WTC11 (cell line): Measurements from ENCODE around the gene OTOGL. TPM values are rescaled to one million over a fixed set of nuclear protein-coding genes. Genes with fewer than 3 reads are reported as not detected.

Source experiments
- ATAC-seq: fragments of 200-7000 bp; cut with Tn5 transposase; 2 replicates; pipeline ENCODE4 v1.10.0; 2021; ENCODE audit warnings: mild to moderate bottlenecking, moderate library complexity
- CTCF ChIA-PET: fragments of 300-600 bp; sonication (Branson Sonifier 250); formaldehyde crosslinking; loops from one replicate; lab custom pipeline; 2021; ENCODE audit warnings: antibody characterized with exemption; lab: Charles Lee
- POLR2A ChIA-PET: fragments of 350-600 bp; sonication (Branson Sonifier 250); formaldehyde crosslinking; loops from one replicate; lab custom pipeline; 2021; ENCODE audit warnings: antibody characterized with exemption; lab: Charles Lee
- DNase-seq: peaks from one replicate; pipeline ENCODE4 v3.0.0; 2021; ENCODE audit warnings: low spot score
- H3K27ac Mint-ChIP-seq: 2 replicates; pipeline ENCODE4 v1.8.0; 2021; ENCODE audit warnings: mixed read lengths
- H3K27me3 Mint-ChIP-seq: 2 replicates; pipeline ENCODE4 v1.8.0; 2021; ENCODE audit warnings: low read depth, mild to moderate bottlenecking, moderate library complexity, mixed read lengths
- H3K36me3 Mint-ChIP-seq: 2 replicates; pipeline ENCODE4 v1.8.0; 2021; ENCODE audit warnings: mixed read lengths
- H3K4me1 Mint-ChIP-seq: 2 replicates; pipeline ENCODE4 v1.8.0; 2022; ENCODE audit warnings: mixed read lengths
- H3K4me3 Mint-ChIP-seq: 2 replicates; pipeline ENCODE4 v1.8.0; 2021; ENCODE audit warnings: mild to moderate bottlenecking, moderate library complexity, mixed read lengths
- H3K9me3 Mint-ChIP-seq: 2 replicates; pipeline ENCODE4 v1.8.0; 2021; ENCODE audit warnings: mixed read lengths
- ATF3 ChIP-seq: sonication (generic); formaldehyde crosslinking; conservative IDR thresholded peaks from 2 replicates; pipeline ENCODE4 v1.8.1; 2022; ENCODE audit warnings: mild to moderate bottlenecking, missing genetic modification reagents
- CREB1 ChIP-seq: sonication (generic); formaldehyde crosslinking; IDR thresholded peaks from 2 replicates; pipeline ENCODE4 v1.8.0; 2023; ENCODE audit warnings: mild to moderate bottlenecking, missing genetic modification reagents
- GRHL2 ChIP-seq: fragments of 250-450 bp; sonication (Bioruptor Pico); IDR thresholded peaks from 2 replicates; pipeline ENCODE4 v1.8.0; 2022; ENCODE audit warnings: mild to moderate bottlenecking, moderate library complexity; ENCODE audit not compliant: insufficient replicate concordance, severe bottlenecking
- GTF2I ChIP-seq: fragments of 250-450 bp; sonication (Bioruptor Pico); conservative IDR thresholded peaks from 2 replicates; pipeline ENCODE4 v1.4.0; 2021; ENCODE audit warnings: mild to moderate bottlenecking
- IRF2 ChIP-seq: sonication (generic); formaldehyde crosslinking; IDR thresholded peaks from 2 replicates; pipeline ENCODE4 v1.8.0; 2022; ENCODE audit warnings: low read depth, missing genetic modification reagents, borderline replicate concordance
- NFYB ChIP-seq: sonication (generic); formaldehyde crosslinking; conservative IDR thresholded peaks from 2 replicates; pipeline ENCODE4 v1.8.0; 2022; ENCODE audit warnings: low read depth, missing genetic modification reagents
- OVOL2 ChIP-seq: fragments of 250-450 bp; sonication (Bioruptor Pico); IDR thresholded peaks from 2 replicates; pipeline ENCODE4 v1.9.0; 2021; ENCODE audit warnings: mild to moderate bottlenecking, borderline replicate concordance
- PRRX2 ChIP-seq: fragments of 250-450 bp; sonication (Bioruptor Pico); IDR thresholded peaks from 2 replicates; pipeline ENCODE4 v1.8.0; 2021; ENCODE audit warnings: mild to moderate bottlenecking
- SMAD3 ChIP-seq: sonication (generic); formaldehyde crosslinking; IDR thresholded peaks from 2 replicates; pipeline ENCODE4 v1.8.0; 2022; ENCODE audit warnings: missing genetic modification reagents, mild to moderate bottlenecking, borderline replicate concordance
- SP1 ChIP-seq: sonication (generic); formaldehyde crosslinking; conservative IDR thresholded peaks from 2 replicates; pipeline ENCODE4 v1.8.1; 2022; ENCODE audit warnings: missing genetic modification reagents
- TEAD1 ChIP-seq: sonication (generic); formaldehyde crosslinking; IDR thresholded peaks from 2 replicates; pipeline ENCODE4 v1.8.0; 2022; ENCODE audit warnings: mild to moderate bottlenecking, missing genetic modification reagents
- TP53 ChIP-seq: sonication (generic); formaldehyde crosslinking; IDR thresholded peaks from 2 replicates; pipeline ENCODE4 v1.8.1; 2023; ENCODE audit warnings: mild to moderate bottlenecking, missing genetic modification reagents
- USF2 ChIP-seq: sonication (generic); formaldehyde crosslinking; IDR thresholded peaks from 2 replicates; pipeline ENCODE4 v1.8.1; 2023; ENCODE audit warnings: mild to moderate bottlenecking, missing genetic modification reagents, moderate library complexity
- ZNF121 ChIP-seq: sonication (generic); formaldehyde crosslinking; IDR thresholded peaks from 2 replicates; pipeline ENCODE4 v1.8.0; 2023; ENCODE audit warnings: missing genetic modification reagents
- ZNF512 ChIP-seq: sonication (generic); formaldehyde crosslinking; IDR thresholded peaks from 2 replicates; pipeline ENCODE4 v1.8.1; 2022; ENCODE audit warnings: missing genetic modification reagents, borderline replicate concordance
- total RNA-seq: library from RNA; stranded (reverse); gene quantifications from 3 replicates; pipeline ENCODE4 v1.2.3, GENCODE V29; 2021
- TF ChIP-seq, protein P1 (sequence below): sonication (generic); formaldehyde crosslinking; IDR thresholded peaks from 2 replicates; pipeline ENCODE4 v1.8.1; 2023; ENCODE audit warnings: mild to moderate bottlenecking, moderate library complexity, missing genetic modification reagents
- TF ChIP-seq, protein P2 (sequence below): fragments of 250-450 bp; sonication (Bioruptor Pico); IDR thresholded peaks from 2 replicates; pipeline ENCODE4 v1.9.0; 2021; ENCODE audit warnings: mild to moderate bottlenecking
- TF ChIP-seq, protein P3 (sequence below): sonication (generic); formaldehyde crosslinking; IDR thresholded peaks from 2 replicates; pipeline ENCODE4 v1.8.0; 2023; ENCODE audit warnings: missing genetic modification reagents, mild to moderate bottlenecking, borderline replicate concordance
- TF ChIP-seq, protein P4 (sequence below): sonication (generic); formaldehyde crosslinking; IDR thresholded peaks from 2 replicates; pipeline ENCODE4 v1.8.0; 2023; ENCODE audit warnings: missing genetic modification reagents

OTOGL gene
- total RNA-seq, 1 experiment from 2014 or later: 0.55 TPM

DNA sequence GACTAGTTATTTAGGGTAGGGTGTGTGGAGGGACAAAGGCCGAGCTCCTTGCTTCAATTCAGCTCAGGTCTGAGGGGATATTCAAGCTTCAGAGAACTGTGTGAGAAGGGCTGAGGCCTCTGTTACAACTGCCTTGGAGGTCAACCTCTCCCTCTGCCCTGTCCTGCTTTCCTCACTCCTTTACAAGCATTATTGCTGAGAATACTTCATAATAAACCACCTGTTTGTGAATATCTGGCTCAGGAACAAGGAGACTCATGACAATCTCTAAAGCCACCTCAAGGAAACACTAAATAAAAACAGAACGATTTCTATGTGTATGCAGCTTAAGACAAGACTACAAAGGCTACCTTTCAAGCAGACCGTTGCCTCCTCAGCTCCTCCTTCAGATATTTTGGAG lies 21.7 kb downstream of the OTOGL start:
- peaks cover 10% of the 10 kb centered on the region for H3K4me1 Mint-ChIP-seq
- H3K9me3 Mint-ChIP-seq: no peaks in the 10 kb centered on the region
- no peaks in the 10 kb centered on the region for H3K27me3 Mint-ChIP-seq
- TF ChIP-seq PRRX2 (no peak), TEAD1 (CRISPR knock-in tag) (no peak)
- TF ChIP-seq, protein P1, sequence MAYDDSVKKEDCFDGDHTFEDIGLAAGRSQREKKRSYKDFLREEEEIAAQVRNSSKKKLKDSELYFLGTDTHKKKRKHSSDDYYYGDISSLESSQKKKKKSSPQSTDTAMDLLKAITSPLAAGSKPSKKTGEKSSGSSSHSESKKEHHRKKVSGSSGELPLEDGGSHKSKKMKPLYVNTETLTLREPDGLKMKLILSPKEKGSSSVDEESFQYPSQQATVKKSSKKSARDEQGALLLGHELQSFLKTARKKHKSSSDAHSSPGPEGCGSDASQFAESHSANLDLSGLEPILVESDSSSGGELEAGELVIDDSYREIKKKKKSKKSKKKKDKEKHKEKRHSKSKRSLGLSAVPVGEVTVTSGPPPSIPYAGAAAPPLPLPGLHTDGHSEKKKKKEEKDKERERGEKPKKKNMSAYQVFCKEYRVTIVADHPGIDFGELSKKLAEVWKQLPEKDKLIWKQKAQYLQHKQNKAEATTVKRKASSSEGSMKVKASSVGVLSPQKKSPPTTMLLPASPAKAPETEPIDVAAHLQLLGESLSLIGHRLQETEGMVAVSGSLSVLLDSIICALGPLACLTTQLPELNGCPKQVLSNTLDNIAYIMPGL: no peak
- DNase-seq (no peak), ATAC-seq (no peak)
- POLR2A ChIA-PET: no interaction called here
- CTCF ChIA-PET: interaction anchor here (0.6 kb wide), 1 partner anchor 430 kb away, joined by 4 read pairs; the partner anchor contains the start of gene PAWR
- H3K27ac Mint-ChIP-seq: no peak overlapping the region
- no peaks in the 10 kb centered on the region; the same call in 1 of the 2 replicates for H3K36me3 Mint-ChIP-seq
- H3K4me3 Mint-ChIP-seq: no peak overlapping the region

- no peaks in the 10 kb centered on the region for H3K9me3 Mint-ChIP-seq
- TF ChIP-seq IRF2 (no peak), USF2 (CRISPR knock-in tag) (no peak)
- TF ChIP-seq, all 79 proteins: peak for 0
- Mint-ChIP-seq H3K4me3 (no peak overlapping the region), H3K4me1 (peaks cover 10% of the 10 kb centered on the region), H3K27me3 (no peaks in the 10 kb centered on the region), H3K27ac (no peak overlapping the region), H3K36me3 (no peaks in the 10 kb centered on the region)
- no peak for DNase-seq
- CTCF ChIA-PET: no interaction called here
- POLR2A ChIA-PET: no interaction called here
- ATAC-seq: no peak
Measured at GRCh38 chr12:80121661-80122060, 22.3 kb downstream of the OTOGL start.

DNA sequence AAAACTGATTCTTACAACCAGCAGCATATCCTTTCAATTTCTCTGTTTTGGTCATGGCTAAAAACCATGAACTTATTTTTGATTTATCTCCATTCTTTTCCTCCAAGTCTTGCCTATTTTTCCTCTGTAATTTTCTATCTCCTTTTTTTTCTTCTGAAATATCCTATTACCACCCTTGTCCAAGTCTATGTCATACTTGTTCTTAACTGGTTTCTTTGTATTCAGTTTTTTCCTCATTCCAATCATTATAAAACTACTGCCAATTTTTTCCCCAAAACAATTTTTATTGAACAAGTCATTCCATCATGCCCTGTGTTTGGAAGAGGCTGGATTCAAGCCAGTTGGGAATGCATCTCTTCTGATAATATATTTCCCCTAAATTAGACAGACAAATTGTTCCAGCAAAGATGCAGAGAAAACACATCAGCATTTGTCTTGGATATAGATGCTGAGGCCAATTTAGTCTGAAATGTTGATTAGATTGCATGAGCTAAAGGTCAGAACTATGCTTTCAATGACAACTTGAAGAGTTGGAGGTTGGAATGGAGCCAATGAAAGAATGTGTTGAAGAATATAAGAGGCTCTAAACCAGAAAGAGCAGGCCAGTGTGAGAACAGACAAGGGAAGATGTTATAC lies 30.7 kb downstream of the OTOGL start:
- Mint-ChIP-seq H3K4me1 (no peaks in the 10 kb centered on the region), H3K9me3 (peaks cover 29% of the 10 kb centered on the region), H3K27ac (no peak overlapping the region), H3K27me3 (no peaks in the 10 kb centered on the region; the same call in 1 of the 2 replicates), H3K4me3 (no peak overlapping the region), H3K36me3 (peaks cover 22% of the 10 kb centered on the region)
- CTCF ChIA-PET: no interaction called here
- no peak for DNase-seq
- ATAC-seq: no peak
- POLR2A ChIA-PET: no interaction called here
- TF ChIP-seq ATF3 (no peak), ZNF512 (no peak), CREB1 (CRISPR knock-in tag) (no peak), NFYB (CRISPR knock-in tag) (no peak), OVOL2 (CRISPR knock-in tag) (no peak), SMAD3 (CRISPR knock-in tag) (no peak), ZNF121 (CRISPR knock-in tag) (no peak), TP53 (CRISPR knock-in tag) (no peak), GTF2I (CRISPR knock-in tag) (no peak), SP1 (CRISPR knock-in tag) (no peak), GRHL2 (no peak)
- TF ChIP-seq, protein P2, sequence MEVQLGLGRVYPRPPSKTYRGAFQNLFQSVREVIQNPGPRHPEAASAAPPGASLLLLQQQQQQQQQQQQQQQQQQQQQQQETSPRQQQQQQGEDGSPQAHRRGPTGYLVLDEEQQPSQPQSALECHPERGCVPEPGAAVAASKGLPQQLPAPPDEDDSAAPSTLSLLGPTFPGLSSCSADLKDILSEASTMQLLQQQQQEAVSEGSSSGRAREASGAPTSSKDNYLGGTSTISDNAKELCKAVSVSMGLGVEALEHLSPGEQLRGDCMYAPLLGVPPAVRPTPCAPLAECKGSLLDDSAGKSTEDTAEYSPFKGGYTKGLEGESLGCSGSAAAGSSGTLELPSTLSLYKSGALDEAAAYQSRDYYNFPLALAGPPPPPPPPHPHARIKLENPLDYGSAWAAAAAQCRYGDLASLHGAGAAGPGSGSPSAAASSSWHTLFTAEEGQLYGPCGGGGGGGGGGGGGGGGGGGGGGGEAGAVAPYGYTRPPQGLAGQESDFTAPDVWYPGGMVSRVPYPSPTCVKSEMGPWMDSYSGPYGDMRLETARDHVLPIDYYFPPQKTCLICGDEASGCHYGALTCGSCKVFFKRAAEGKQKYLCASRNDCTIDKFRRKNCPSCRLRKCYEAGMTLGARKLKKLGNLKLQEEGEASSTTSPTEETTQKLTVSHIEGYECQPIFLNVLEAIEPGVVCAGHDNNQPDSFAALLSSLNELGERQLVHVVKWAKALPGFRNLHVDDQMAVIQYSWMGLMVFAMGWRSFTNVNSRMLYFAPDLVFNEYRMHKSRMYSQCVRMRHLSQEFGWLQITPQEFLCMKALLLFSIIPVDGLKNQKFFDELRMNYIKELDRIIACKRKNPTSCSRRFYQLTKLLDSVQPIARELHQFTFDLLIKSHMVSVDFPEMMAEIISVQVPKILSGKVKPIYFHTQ (CRISPR knock-in tag): no peak
- TF ChIP-seq, protein P3, sequence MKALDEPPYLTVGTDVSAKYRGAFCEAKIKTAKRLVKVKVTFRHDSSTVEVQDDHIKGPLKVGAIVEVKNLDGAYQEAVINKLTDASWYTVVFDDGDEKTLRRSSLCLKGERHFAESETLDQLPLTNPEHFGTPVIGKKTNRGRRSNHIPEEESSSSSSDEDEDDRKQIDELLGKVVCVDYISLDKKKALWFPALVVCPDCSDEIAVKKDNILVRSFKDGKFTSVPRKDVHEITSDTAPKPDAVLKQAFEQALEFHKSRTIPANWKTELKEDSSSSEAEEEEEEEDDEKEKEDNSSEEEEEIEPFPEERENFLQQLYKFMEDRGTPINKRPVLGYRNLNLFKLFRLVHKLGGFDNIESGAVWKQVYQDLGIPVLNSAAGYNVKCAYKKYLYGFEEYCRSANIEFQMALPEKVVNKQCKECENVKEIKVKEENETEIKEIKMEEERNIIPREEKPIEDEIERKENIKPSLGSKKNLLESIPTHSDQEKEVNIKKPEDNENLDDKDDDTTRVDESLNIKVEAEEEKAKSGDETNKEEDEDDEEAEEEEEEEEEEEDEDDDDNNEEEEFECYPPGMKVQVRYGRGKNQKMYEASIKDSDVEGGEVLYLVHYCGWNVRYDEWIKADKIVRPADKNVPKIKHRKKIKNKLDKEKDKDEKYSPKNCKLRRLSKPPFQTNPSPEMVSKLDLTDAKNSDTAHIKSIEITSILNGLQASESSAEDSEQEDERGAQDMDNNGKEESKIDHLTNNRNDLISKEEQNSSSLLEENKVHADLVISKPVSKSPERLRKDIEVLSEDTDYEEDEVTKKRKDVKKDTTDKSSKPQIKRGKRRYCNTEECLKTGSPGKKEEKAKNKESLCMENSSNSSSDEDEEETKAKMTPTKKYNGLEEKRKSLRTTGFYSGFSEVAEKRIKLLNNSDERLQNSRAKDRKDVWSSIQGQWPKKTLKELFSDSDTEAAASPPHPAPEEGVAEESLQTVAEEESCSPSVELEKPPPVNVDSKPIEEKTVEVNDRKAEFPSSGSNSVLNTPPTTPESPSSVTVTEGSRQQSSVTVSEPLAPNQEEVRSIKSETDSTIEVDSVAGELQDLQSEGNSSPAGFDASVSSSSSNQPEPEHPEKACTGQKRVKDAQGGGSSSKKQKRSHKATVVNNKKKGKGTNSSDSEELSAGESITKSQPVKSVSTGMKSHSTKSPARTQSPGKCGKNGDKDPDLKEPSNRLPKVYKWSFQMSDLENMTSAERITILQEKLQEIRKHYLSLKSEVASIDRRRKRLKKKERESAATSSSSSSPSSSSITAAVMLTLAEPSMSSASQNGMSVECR (CRISPR knock-in tag): no peak
- TF ChIP-seq, protein P4, sequence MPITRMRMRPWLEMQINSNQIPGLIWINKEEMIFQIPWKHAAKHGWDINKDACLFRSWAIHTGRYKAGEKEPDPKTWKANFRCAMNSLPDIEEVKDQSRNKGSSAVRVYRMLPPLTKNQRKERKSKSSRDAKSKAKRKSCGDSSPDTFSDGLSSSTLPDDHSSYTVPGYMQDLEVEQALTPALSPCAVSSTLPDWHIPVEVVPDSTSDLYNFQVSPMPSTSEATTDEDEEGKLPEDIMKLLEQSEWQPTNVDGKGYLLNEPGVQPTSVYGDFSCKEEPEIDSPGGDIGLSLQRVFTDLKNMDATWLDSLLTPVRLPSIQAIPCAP (CRISPR knock-in tag): no peak
